Stimulated activated CD8-positive, alpha-beta memory T cell treated with anti-CD3 and anti-CD28 coated beads, Interleukin-12 subunit alpha, Interleukin-12 subunit beta, amount 100 ng/mL, for 24 hours (primary cell): ENCODE data around the gene KIZ.

ENCODE experiments used
- DNase-seq: peaks from one replicate; pipeline ENCODE4 v3.0.0-alpha.2; 2020; ENCODE audit errors: extremely low read depth

Gene KIZ

DNA sequence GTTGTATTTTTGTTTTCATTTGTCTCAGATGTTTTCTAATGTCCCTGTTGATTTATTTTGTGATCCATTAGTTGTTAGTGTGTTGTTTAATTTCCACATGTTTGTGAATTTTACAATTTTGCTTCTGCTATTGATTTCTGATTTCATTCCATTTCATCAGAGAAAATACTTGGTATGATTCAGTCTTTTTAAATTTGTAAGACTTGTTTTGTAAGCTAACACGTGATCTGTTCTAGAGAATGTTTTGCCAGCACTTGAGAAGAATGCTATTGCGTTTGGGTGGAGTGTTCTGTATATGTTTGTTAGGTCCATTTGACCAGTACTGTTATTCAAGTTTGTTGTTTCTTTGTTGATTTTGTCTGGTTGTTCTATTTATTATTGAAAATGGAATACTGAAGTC, 53.9 kb downstream of the KIZ start:
- no peak for DNase-seq

DNA sequence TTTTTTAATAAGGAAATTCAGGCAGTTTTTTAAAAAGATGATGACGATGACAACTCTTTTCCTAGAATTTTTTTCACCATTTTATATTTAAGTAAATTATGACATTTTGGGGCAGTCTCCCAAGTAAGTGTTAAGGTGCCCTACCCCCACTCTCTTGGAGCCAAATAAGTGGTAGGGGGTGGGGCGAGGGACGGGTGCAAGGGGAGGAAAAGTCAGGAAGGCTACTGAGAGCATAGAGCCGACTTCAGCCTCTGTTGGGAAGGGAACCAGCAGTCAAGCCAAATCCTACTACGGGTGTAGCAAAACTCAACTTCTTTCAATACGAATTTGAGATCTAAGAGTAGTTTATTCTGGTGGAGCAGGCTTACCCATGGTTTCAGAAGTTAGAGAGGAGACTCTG, 54.4 kb downstream of the KIZ start:
- no peak for DNase-seq

DNA sequence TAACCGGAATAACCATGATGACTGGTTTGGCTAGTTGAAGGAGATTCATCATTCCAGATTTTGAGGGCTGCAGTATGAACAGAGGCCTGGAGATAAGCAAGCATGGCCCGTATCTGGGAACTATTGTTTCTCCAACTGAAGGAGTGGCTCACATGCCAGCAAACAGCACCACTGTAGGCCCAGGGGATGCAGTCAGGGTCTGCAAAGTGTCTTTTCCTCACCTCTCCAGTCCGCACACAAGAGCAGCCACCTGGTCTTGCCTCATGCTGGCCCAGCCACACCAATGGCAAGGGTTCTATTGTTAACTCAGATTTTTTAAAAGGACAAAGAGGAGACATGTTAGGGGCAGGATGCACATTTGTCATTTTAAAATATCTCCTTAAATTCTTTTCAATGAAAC, 55.1 kb downstream of the KIZ start:
- DNase-seq: no peak

DNA sequence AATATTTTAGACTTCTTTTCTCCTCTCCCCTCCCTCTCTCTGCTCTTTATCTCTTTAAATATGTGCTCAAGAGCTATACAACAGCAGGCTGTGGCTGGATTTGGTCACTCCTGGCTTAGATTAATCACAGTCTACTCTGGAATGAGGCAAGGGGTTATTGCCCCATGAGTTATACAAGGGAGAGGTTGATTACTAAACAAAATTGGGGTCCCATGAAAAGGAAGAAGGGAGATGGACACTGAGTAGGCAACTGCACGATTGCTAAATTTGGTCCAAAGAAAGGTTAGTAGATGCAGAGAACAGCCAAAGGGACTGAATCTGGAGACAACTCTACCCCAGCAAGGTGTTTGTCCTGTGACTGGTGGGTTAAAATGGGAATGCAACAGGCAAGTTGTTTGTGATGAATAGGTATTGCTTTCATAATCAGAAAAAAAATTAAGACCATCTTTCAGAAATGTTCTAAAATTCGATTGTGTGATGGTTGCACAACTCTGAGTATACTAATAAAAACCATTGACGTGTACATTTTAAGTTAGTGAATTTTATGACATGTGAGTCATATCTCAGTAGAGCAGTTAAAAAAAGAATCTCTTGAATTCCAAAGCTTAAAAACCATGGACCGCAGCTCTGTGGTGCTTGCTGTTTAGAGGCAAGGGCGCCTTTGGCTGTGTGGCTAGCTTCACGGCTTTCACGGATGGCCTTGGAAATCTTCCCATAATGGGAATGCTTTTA, 57.1 kb downstream of the KIZ start:
- DNase-seq: no peak

DNA sequence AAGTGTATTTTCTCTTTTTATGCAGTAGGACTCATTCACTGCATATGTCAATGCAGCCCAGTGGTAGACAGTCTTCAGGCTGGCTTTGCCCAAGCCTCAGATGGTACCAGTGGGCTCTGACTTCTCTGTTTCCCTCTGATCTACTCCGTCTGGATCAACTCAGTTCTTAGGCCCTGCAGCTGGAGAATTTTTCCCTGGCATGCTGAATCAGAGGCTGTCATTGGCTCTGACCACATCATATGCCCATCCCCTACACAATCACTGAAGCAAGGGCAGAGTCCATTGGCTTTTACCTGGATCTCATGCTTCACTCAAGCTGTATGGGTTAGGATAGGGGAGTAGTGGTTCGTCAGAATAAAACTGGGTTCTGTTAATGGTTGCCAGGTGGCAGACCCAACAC, 57.8 kb downstream of the KIZ start:
- no peak for DNase-seq

DNA sequence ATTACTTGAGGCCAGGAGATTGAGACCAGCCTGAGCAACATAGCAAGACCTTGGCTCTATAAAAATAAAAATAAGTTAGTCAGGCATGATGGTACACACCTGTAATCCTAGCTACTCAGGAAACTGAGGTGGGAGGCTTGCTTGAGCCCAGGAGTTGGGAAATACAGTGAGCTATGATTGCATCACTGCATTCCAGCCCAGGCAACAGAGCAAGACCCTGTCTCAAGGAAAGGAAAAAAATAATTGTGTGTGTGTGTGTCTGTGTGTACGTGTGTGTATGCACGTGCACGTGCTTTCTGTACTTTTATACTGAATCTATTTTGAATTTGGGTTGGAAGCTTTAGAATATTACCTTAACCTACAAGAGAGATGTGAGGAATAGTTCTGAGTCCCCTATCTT, 58.9 kb downstream of the KIZ start:
- no peak for DNase-seq

DNA sequence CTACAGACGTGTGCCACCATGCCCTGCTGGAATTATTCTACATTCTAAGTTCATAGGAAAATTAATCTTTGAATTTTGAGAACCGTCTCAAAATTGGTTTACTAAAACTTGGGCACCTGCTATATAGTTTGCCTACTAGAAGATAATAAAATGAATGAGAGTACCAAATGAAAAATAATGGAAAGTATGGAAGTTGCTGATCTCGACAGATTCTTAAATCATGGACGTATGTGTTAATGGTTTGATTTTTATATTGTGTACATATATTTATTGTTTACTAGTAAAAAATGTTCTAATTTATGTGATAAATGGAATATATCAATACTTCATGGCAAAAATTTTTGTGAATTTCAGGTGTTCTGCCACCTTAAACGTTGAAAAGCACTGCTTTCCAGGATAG, 60.0 kb downstream of the KIZ start:
- no peak for DNase-seq

DNA sequence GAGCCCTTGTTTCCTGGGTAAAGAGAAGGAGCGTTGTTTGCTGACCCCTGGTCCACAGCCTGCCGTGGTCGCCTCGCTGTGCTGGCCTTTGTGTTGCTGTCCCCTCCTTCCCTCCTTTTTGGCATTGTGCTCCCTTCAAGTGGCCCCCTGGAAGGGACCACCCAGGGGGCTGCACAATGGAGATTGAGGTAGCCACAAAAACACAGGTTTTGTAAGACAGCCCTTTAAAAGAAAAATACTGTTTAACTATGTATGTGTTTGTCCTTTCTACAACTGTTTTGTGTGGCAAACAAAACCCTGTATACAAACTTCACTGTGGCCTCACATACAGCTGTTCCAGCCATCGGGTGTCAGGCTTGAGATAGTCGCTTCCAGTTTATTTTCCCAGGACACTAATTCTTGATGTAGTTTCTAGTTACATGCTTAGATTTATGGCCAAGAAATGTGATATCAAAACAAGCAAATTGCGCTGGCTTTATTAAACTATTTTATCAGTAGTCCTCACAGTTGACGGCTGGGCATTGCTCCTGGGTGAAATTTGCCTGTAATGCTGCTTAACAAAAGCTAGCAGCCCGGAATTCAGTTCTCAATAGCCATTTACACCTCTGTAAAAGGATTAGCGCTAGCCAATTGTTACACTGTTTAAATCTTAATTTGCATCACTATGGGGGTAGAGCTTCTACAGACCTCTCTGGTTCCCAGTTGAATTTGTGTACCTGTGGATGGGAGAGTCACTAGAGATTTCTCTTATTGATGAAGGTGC, 64.1 kb downstream of the KIZ start:
- no peak for DNase-seq

DNA sequence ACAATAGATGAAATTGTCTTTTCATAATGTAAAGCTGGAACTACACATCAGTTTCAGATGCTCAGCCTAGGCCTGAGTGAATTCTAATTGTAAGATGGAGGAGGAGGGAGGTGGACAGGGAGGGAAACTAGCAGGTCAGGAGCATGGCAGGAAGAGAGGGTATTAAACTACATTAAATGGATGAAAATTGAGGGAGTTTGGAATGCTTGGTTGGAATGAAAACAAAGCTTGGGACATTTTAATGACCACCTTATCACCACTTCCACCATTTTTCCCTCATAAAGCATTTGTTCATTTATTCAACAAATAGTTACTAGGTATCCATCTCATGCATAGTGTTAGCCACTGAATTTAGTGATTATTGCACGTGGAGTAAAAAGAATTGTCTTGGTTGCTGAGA, 65.0 kb downstream of the KIZ start:
- DNase-seq: no peak

DNA sequence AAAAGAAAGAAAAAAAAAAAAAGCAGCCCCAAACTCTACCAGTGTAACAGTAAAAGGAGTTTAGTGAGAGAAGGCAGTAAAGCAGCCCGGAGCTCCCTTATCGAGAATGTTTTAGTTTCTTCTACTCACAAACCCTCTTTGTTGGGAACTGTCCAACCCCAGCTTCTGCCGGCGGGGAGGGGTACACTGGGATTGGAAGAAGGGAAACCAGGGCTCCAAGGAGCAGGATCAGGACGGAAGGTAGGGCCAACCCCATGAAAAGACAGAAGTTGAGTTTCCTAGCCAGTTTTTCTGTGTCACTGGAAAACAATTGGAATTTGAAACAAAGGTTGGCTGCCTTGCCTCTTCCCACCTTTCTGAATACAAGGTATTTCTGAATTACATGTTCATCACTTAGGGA, 66.0 kb downstream of the KIZ start:
- no peak for DNase-seq

DNA sequence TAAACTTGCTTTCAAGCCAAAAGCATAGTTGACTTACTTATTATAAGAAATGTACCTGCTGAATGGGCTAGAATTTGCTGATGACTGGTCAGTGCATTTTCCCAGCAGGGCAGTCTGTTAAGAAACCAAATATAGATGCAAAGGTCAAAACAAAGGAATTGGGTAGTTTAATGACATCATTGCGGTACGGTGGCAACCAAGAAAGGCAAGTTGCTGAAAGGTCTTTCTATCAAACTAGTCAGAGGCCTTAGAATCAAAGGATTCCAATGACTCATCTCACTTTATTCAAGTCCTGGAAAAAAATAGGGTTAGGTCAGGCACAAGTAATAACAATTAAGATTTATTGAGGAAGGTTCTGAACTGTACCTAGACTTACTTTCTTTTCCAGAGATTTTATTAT, 76.4 kb downstream of the KIZ start:
- no peak for DNase-seq

DNA sequence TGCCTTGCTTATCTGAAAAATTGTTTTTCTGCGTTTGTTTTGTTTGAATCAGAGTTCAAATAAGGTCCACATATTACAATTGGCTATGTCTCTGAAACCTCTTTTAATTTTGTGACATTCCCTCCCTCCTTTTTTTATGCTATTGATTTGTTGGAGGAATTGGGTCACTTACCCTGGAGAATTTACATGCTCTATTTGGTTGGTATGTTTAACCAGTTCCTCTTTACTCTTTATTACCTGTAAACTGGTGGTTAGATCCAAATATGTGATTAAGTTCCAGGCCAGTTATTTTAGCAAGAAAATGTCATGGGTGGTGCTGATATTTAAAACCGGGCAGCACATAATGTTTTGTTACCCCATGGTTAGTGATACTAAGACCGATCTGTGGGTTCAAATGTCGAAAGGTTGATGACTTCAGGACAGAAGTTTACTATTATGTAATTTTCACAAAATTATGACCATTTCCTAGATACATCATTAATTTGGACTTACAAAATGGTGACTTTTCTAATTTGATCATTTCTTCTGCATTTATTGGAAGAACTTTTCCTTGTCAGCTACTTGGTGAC, 77.3 kb downstream of the KIZ start:
- DNase-seq: no peak

DNA sequence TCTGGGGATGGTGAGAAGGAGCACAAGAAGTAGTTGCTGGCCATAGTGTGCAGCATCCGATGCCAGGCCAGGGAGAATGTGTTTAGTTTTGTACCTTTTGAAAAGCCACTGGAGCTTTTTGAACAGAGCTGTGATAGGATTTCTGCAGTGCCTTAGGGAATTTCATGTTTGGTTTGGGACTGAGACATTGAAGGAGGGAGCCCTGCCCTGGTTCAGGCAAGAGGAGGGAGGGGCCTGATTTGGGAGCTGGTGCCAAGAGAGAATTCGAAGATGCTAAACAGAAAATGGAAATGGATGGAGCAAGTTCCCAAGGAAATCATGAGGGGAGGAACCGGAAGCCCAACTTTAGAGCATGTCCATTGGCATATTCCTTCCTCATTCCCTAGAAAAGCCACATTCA, 80.7 kb downstream of the KIZ start:
- DNase-seq: no peak

DNA sequence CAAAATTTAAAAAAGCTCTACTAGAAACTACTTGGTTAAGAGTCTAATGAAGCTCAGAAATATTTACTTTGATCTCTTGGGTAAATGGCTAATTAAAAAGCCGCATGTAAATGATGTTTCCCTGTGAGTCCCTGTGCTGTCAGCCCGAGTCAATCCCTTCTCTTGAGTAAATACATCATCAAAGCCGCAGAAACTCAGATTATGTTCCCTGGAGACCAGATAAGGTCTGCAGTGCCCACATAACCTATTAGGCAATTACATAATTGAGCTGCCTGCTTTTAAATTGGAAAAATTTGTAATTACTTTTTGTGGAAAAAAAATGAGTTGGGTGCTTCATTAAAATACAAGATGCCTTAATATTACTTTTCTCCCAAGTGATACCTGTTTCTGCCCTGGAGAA, 83.1 kb downstream of the KIZ start:
- DNase-seq: no peak

DNA sequence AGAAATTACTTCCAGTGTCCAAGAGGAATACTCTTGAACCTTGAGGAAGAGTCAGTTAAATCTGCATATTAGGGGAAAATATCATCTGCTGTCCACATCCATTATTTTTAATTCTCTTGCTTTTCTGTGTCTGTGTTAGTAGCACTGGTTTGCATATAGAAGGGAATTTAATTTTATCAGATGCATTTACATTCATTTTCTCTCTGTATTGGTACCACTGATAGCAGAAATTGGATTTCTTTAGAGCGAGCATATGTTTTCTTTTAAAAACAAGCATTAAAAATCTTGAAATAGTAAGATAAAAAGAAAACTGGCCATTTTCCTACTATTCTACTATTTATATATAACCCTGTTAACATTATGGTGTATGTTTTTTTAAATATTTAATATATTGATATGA, 83.8 kb downstream of the KIZ start:
- no peak for DNase-seq

DNA sequence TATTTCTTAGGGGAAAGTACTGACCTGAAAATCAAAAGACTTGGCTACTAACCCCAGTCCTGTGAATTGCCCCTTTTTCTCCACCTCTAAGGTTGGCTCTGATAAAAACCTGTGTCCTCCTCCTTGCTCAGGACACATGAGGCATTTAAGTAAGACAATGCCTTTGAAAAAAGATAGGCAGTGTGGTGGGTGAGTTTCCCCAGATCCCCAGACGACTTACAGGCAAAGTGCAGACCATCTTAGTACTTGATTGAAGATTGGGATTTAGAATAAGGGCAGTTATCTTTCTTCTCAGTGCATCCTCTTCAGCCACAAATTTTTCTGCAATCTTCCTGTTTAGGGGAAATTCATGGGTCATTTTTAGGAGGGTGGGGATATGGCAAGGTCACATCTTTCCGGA, 87.8 kb downstream of the KIZ start:
- DNase-seq: no peak

DNA sequence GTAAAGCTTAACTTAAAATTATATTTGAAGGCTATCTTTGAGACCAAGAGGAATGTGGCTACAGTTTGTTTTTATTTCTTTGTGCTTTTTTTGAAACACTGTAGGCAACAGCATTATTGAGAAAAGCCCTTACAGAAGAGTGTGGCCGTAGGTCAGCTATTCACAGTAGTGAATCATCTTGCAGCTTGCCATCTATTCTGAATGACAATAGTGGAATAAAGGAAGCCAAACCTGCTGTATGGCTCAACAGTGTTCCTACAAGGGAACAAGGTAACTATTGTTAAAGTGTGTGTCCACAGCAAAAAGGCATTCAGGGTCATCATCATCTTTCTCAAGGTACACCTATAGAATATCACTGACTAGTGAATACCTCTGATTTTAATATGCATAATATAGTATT, 88.5 kb downstream of the KIZ start:
- no peak for DNase-seq

DNA sequence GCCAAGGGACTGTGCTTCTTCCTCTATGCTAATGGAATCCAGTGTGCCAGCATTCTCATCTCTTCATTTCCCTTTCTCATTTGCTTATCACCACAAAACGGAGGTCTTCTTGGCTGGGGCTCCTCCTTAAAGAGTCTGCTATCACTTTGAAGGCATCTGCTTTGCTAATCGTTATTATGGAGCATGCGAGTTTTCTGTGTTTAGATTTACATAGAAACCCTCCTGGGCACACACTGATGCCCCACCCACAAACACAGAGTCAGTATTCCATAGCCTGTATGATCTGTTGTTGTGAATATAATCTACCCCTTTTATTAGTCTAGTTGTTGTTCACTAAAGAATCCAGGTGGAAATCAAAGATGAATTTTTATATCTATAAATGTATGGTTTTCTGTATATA, 93.8 kb downstream of the KIZ start:
- DNase-seq: no peak

DNA sequence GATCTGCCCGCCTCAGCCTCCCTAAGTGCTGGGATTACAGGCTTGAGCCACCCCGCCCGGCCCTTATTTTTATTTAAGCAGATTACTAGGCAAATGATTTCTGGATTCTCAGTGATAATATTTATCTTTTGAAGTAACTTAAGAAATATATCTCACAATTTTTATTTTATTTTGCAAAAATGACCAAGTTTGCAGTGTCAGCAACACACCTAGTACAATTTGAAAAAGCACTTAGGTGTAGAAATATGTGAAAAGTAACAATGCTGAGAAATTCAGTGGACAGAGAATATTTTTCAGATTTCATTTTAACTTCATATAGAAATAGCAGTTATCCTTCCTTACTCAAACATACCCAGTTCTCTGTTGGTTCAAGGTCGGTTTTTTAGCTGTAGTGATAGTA, 98.3 kb downstream of the KIZ start:
- DNase-seq: no peak

DNA sequence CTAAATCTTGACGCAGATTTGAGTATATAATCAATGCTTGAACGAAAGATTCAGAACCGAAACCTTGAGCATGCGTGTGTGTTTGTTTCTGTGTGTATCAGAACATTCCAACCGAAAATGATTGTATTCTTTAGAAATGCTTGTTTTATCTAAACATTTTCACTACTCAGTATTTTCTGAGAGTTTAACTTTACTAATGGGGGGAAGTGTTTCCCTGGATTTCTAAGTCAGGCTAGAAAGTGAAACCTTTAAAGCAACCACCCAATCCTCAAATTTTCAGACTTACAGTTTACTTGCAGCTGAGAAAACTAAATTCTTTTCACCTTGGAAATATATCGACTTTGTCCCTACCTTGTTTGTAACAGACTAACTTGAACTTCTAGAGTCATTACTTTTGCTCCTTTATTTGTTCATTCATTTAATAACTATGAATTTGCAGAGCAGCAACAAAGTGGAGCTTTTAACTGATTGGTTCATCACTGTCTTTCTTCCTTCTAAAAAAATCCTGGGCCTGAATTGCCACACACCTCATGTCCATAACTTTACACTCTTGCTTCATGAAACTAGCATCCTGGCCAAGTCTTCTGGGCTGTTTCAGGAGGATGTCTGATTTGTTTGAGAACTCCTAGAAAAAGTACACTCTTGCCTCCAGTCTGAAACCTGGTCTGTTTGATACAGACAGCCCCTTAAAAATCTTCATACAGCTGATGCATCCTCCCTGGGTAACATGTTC, 99.5 kb downstream of the KIZ start:
- DNase-seq: no peak

DNA sequence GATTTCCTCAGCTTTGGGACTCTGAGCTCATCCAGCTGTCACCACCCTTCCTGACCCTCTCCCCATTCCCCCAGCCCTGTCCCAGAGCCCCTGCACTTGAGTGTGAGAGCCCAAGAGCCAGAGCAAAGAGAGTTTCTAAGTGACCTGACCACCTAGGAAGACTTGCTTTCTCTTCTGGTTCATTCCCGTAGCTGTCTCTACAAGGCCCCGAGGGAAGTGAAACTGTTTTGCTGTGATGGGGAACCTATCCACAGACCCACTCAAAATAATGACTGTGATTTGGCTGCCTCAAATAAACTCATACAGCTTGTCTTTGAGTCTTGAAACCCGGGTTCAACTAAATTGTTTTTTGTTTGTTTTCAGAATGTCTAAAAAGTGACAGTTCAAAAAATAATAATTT, 102.6 kb downstream of the KIZ start:
- DNase-seq: no peak

DNA sequence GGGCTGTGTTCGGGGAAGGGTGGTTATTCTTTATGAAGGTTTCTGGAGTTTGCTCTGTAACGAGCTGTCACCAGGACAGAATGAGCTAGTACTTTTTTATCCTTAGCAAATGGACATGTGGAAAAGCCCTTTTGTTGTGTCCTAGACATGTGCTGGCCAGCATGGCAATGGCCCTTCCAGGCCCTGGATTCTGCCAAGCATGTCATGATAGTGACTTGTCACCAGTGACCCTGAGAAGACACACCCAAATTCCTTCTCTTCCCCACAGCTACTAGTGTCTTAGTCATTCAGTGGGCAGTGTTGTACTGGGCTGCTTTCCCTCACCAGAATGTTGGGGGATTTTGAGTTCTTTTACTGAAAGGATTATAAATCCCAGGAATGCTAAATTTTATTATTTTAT, 103.3 kb downstream of the KIZ start:
- DNase-seq: no peak

DNA sequence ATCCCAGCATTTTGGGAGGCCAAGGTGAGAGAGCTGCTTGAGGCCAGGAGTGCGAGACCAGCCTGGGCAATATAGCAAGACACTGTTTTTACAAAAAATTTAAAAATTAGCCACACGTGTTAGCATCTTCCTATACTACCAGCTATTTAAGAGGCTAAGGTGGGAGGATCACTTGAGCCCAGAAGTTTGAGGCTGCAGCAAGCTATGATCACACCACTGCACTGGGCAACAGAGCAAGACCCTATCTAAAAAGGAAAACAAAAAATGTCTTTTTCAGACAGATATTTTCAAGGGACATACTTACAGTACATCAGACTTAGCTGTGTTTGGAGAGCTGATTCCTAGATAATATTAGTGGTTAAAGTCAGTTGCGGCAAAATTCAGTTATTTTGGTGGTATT, 104.3 kb downstream of the KIZ start:
- no peak for DNase-seq
